IMR-90 (cell line): ENCODE measurements around the gene DSCAM. TPM values are rescaled to one million over a fixed set of nuclear protein-coding genes. Genes with fewer than 3 reads are reported as not detected.

ENCODE experiments used
- ATAC-seq: fragments of 200-7000 bp; cut with Tn5 transposase; 2 replicates; pipeline ENCODE4 v1.9.1; 2020; ENCODE audit warnings: low read depth, mild to moderate bottlenecking, moderate library complexity
- BruUV-seq: library from RNA; stranded (reverse); fragments of 400-500 nt; replicated peaks from 2 replicates; lab custom pipeline; 2021; lab: Mats Ljungman, UMichigan
- CTCF ChIA-PET: fragments of 300-600 bp; formaldehyde crosslinking; extraction: SDS; loops from one replicate; lab custom pipeline; 2021; ENCODE audit warnings: antibody characterized with exemption; lab: Yijun Ruan, JAX
- POLR2A ChIA-PET: fragments of 300-600 bp; sonication (Branson Sonifier 250); formaldehyde crosslinking; loops from one replicate; lab custom pipeline; 2022; ENCODE audit warnings: antibody characterized with exemption; ENCODE audit not compliant: unreplicated experiment; lab: Charles Lee
- DNase-seq: peaks from one replicate; pipeline ENCODE4 v3.0.0; 2013
- H2AFZ ChIP-seq: replicated peaks from 2 replicates; pipeline ENCODE3; 2013; ENCODE audit warnings: low read length, mild to moderate bottlenecking; ENCODE audit not compliant: poor library complexity
- H2AK5ac ChIP-seq: 2 replicates; pipeline ENCODE4 v1.6.1; 2013; ENCODE audit warnings: low read depth, low read length, inconsistent platforms
- H2AK9ac ChIP-seq: replicated peaks from 2 replicates; pipeline ENCODE3; 2013; ENCODE audit warnings: mild to moderate bottlenecking, low read depth, low read length, moderate library complexity; ENCODE audit not compliant: poor library complexity
- H2BK120ac ChIP-seq: 2 replicates; pipeline ENCODE4 v1.6.1; 2013; ENCODE audit warnings: low read depth, low read length, inconsistent platforms
- H2BK15ac ChIP-seq: 3 replicates; pipeline ENCODE4 v1.6.1; 2013; ENCODE audit warnings: low read depth, low read length, inconsistent platforms
- H2BK20ac ChIP-seq: 2 replicates; pipeline ENCODE4 v1.6.1; 2013; ENCODE audit warnings: low read depth, mild to moderate bottlenecking, inconsistent platforms, low read length, moderate library complexity
- H2BK5ac ChIP-seq: 2 replicates; pipeline ENCODE4 v1.6.1; 2013; ENCODE audit warnings: mild to moderate bottlenecking, low read depth, low read length, inconsistent platforms; ENCODE audit not compliant: poor library complexity, severe bottlenecking
- H3K14ac ChIP-seq: replicated peaks from 2 replicates; pipeline ENCODE4 v1.6.1; 2013; ENCODE audit warnings: low read depth, low read length, inconsistent platforms
- H3K18ac ChIP-seq: 2 replicates; pipeline ENCODE4 v1.6.1; 2013; ENCODE audit warnings: low read depth, low read length, control low read depth
- H3K23ac ChIP-seq: 2 replicates; pipeline ENCODE4 v1.6.1; 2013; ENCODE audit warnings: low read depth, low read length, inconsistent platforms
- H3K27ac ChIP-seq: 2 replicates; pipeline ENCODE4 v1.5.1; 2013; ENCODE audit warnings: mild to moderate bottlenecking, control low read depth, low read length; ENCODE audit not compliant: insufficient read depth
- H3K27me3 ChIP-seq: 2 replicates; pipeline ENCODE4 v1.6.1; 2013; ENCODE audit warnings: low read length; ENCODE audit not compliant: control insufficient read depth, insufficient read depth
- H3K36me3 ChIP-seq: 2 replicates; pipeline ENCODE4 v1.6.1; 2013; ENCODE audit warnings: low read length, mixed read lengths; ENCODE audit not compliant: control insufficient read depth, insufficient read depth
- H3K4ac ChIP-seq: 2 replicates; pipeline ENCODE4 v1.6.1; 2013; ENCODE audit warnings: low read depth, low read length, inconsistent platforms
- H3K4me1 ChIP-seq: 2 replicates; pipeline ENCODE4 v1.6.1; 2013; ENCODE audit warnings: low read length, mixed read lengths; ENCODE audit not compliant: control insufficient read depth, insufficient read depth
- H3K4me2 ChIP-seq: 2 replicates; pipeline ENCODE4 v1.6.1; 2013; ENCODE audit warnings: low read depth, mild to moderate bottlenecking, control low read depth, low read length, moderate library complexity
- H3K4me3 ChIP-seq: 2 replicates; pipeline ENCODE4 v1.5.1; 2013; ENCODE audit warnings: low read depth, mild to moderate bottlenecking, control low read depth, low read length, moderate library complexity; ENCODE audit not compliant: insufficient read depth
- H3K56ac ChIP-seq: 2 replicates; pipeline ENCODE4 v1.6.1; 2013; ENCODE audit warnings: low read length, inconsistent platforms; ENCODE audit not compliant: insufficient read depth; ENCODE audit errors: extremely low read depth
- H3K79me1 ChIP-seq, 2 experiments: 2 replicates each; pipeline ENCODE4 v1.6.1; 2013; ENCODE audit warnings: low read length in 2 of 2, inconsistent platforms in 1 of 2, low read depth in 1 of 2
- H3K9ac ChIP-seq: 2 replicates; pipeline ENCODE4 v1.6.1; 2013; ENCODE audit warnings: low read depth, low read length, control low read depth
- H3K9me1 ChIP-seq: 2 replicates; pipeline ENCODE4 v1.6.1; 2013; ENCODE audit warnings: low read length, inconsistent platforms; ENCODE audit not compliant: insufficient read depth
- H3K9me3 ChIP-seq: 2 replicates; pipeline ENCODE4 v1.6.1; 2013; ENCODE audit warnings: low read length; ENCODE audit not compliant: control insufficient read depth, insufficient read depth
- H4K20me1 ChIP-seq: 2 replicates; pipeline ENCODE4 v1.6.1; 2013; ENCODE audit warnings: low read length, inconsistent platforms; ENCODE audit not compliant: insufficient read depth
- H4K5ac ChIP-seq: 2 replicates; pipeline ENCODE4 v1.6.1; 2013; ENCODE audit warnings: mild to moderate bottlenecking, low read depth, low read length, control low read depth
- H4K8ac ChIP-seq, 2 experiments: 2 replicates each; pipeline ENCODE4 v1.6.1; 2013; ENCODE audit warnings: low read depth in 2 of 2, low read length in 2 of 2, control low read depth in 1 of 2, inconsistent platforms in 1 of 2
- H4K91ac ChIP-seq: 2 replicates; pipeline ENCODE4 v1.6.1; 2013; ENCODE audit warnings: low read depth, low read length, inconsistent platforms; ENCODE audit not compliant: insufficient read depth
- CEBPB ChIP-seq: IDR thresholded peaks from 2 replicates; pipeline ENCODE4 v1.6.1; 2012; ENCODE audit warnings: low read depth, low read length, improper control_type of control experiment
- WGBS, 2 experiments: methylation state at CpG; one replicate each; pipeline versions ENCODE4 v1.1.5 to v1.1.7; 2013; ENCODE audit warnings: missing lambda C conversion rate in 2 of 2; ENCODE audit not compliant: insufficient read length in 1 of 2; ENCODE audit errors: extremely low coverage in 2 of 2; 5-methylcytosine and 5-hydroxymethylcytosine counted together
- dilution Hi-C: fragments of 300-500 bp; cut with HindIII; formaldehyde crosslinking; loops from one replicate; pipeline ENCODE4 v1.14.3; 2018; ENCODE audit warnings: low sequenced_read_pairs; ENCODE audit not compliant: unreplicated experiment
- in situ Hi-C: fragments of 300-500 bp; cut with MboI; formaldehyde crosslinking; loops from 3 replicates; pipeline ENCODE4 v1.14.3; 2019; ENCODE audit warnings: low sequenced_read_pairs, inconsistent platforms, mixed read lengths
- intact Hi-C: fragments of 100-400 bp; cut with micrococcal nuclease; formaldehyde crosslinking; loops from 2 replicates; pipeline ENCODE4 v1.10.0; 2022
- polyA plus RNA-seq, 3 experiments: library from polyadenylated mRNA; depleted of rRNA; stranded (reverse); fragments of >200 nt; gene quantifications; 2 replicates each; pipeline ENCODE4 v1.2.3, GENCODE V29; 2012; ENCODE audit warnings: low replicate concordance in 1 of 3
- total RNA-seq: library from RNA; depleted of rRNA; stranded (reverse); fragments of >200 nt; gene quantifications from 2 replicates; pipeline ENCODE4 v1.2.3, GENCODE V29; 2012

The DSCAM gene
- total and polyA plus RNA-seq, 2 of the 4 experiments (the other 2 are of a cell fraction), result under 0.01 to 0.02 TPM

DNA sequence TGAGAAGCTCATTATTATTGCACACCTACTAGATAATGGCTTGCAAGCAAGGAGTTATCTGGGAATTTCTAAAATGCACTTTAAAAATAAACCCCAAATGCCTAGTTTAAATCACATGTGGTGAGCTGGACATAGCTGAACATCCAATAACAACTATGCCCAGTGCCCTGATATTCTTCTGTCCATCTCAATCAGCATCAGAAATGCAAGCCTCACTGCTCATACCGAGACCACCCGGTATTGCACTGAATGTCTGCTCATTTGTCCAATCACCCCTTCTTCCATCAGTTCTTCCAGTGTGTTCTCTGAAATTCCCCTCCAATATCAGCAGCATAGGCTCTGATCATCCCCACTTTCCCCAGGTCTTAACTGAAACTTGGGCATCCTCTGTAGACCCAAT is 383.8 kb downstream of the DSCAM start:
- Histone ChIP-seq H3K18ac (no peak overlapping the region), H3K27me3 (no peaks in the 10 kb centered on the region), H3K4ac (no peak overlapping the region), H2AK9ac (no peak overlapping the region), H2BK20ac (no peak overlapping the region), H3K14ac (no peak overlapping the region), H3K4me1 (no peaks in the 10 kb centered on the region), H4K5ac (no peak overlapping the region), H2BK15ac (no peak overlapping the region), H2BK5ac (no peak overlapping the region), H3K27ac (no peak overlapping the region), H4K91ac (no peak overlapping the region), H3K36me3 (no peaks in the 10 kb centered on the region), H2BK120ac (no peak overlapping the region), H4K8ac (no peak overlapping the region), H3K4me2 (no peak overlapping the region), H4K20me1 (no peaks in the 10 kb centered on the region), H3K4me3 (no peak overlapping the region), H3K23ac (no peak overlapping the region), H3K56ac (no peak overlapping the region), H2AK5ac (no peak overlapping the region), H3K9me3 (peaks cover 16% of the 10 kb centered on the region), H2AFZ (no peak overlapping the region), H3K9me1 (no peaks in the 10 kb centered on the region), H3K79me1 (no peaks in the 10 kb centered on the region), H3K9ac (no peak overlapping the region)
- BruUV-seq, result no TSS peak
- dilution Hi-C loops (no loop called here), in situ Hi-C loops (no loop called here), intact Hi-C loops (no loop called here)
- TF ChIP-seq CEBPB, result no peak
- POLR2A ChIA-PET, result no interaction called here
- 61% methylated on average over 2 of the region's 2 CpGs; no CpG with 5 or more reads in 1 of the 2 experiments for WGBS, 2 experiments
- DNase-seq (no peak), ATAC-seq (no peak)
- CTCF ChIA-PET, result no interaction called here
